Measurements from ENCODE around the gene STARD7.

GRCh38 chr2:96143231-96143847 is 65.3 kb downstream of the STARD7 start:
- TF ChIP-seq, protein P1, sequence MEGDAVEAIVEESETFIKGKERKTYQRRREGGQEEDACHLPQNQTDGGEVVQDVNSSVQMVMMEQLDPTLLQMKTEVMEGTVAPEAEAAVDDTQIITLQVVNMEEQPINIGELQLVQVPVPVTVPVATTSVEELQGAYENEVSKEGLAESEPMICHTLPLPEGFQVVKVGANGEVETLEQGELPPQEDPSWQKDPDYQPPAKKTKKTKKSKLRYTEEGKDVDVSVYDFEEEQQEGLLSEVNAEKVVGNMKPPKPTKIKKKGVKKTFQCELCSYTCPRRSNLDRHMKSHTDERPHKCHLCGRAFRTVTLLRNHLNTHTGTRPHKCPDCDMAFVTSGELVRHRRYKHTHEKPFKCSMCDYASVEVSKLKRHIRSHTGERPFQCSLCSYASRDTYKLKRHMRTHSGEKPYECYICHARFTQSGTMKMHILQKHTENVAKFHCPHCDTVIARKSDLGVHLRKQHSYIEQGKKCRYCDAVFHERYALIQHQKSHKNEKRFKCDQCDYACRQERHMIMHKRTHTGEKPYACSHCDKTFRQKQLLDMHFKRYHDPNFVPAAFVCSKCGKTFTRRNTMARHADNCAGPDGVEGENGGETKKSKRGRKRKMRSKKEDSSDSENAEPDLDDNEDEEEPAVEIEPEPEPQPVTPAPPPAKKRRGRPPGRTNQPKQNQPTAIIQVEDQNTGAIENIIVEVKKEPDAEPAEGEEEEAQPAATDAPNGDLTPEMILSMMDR (conservative IDR thresholded peaks at IDR 0.05; ENCODE audit: low read length), result no peak
- TF ChIP-seq EZH2phosphoT487 (IDR thresholded peaks at IDR 0.05; ENCODE audit: borderline replicate concordance), result no peak

Measured in Loucy (cell line).